Lower leg skin (tissue), 3 donors: ENCODE results near the gene VIM.

Source experiments
- POLR2A ChIP-seq, 2 donors: fragments of 450-650 bp; IDR thresholded peaks; one replicate each; pipeline ENCODE4 v1.6.1; 2016 to 2017; ENCODE audit warnings: antibody characterized with exemption in 2 of 2, mild to moderate bottlenecking in 1 of 2, moderate library complexity in 1 of 2
- TF ChIP-seq, protein P1 (sequence below), 3 donors: fragments of 450-650 bp; IDR thresholded peaks; one replicate each; pipeline ENCODE4 v1.5.1; 2016; ENCODE audit warnings: antibody characterized with exemption in 3 of 3, mild to moderate bottlenecking in 3 of 3, moderate library complexity in 2 of 3

DNA sequence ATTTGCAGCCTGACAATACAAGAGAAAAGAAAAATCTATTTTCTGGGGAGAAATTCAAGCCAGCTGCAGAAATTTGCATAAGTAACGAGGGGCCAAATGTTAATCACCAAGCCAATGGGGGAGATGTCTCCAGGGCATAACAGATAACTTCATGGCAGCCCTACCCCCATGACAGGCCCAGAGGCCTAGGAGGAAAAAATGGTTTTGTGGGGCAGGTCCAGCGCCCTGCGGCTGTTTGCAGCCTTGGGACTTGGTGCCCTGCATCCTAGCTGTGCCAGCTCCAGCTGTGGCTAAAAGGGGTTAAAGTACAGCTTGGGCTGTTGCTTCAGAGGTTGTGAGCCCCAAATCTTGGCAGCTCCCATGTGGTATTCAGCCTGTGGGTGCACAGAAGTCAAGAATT, 54.3 kb downstream of the VIM start:
- TF ChIP-seq, protein P1, sequence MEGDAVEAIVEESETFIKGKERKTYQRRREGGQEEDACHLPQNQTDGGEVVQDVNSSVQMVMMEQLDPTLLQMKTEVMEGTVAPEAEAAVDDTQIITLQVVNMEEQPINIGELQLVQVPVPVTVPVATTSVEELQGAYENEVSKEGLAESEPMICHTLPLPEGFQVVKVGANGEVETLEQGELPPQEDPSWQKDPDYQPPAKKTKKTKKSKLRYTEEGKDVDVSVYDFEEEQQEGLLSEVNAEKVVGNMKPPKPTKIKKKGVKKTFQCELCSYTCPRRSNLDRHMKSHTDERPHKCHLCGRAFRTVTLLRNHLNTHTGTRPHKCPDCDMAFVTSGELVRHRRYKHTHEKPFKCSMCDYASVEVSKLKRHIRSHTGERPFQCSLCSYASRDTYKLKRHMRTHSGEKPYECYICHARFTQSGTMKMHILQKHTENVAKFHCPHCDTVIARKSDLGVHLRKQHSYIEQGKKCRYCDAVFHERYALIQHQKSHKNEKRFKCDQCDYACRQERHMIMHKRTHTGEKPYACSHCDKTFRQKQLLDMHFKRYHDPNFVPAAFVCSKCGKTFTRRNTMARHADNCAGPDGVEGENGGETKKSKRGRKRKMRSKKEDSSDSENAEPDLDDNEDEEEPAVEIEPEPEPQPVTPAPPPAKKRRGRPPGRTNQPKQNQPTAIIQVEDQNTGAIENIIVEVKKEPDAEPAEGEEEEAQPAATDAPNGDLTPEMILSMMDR (IDR thresholded peaks at IDR 0.05): no peak
- no peak for TF ChIP-seq POLR2A (IDR thresholded peaks at IDR 0.05)
